SK-N-MC (cell line): ENCODE measurements around the gene CCDC60.

Experiments used
- EZH2 ChIP-seq: fragments of 200-600 bp; sonication (generic); IDR thresholded peaks from one replicate; pipeline ENCODE4 v1.6.1; 2017; ENCODE audit warnings: antibody characterized with exemption
- FOXP2 ChIP-seq: optimal IDR thresholded peaks from 2 replicates; pipeline ENCODE3; 2011; ENCODE audit warnings: mild to moderate bottlenecking, moderate library complexity; ENCODE audit not compliant: insufficient read depth; ENCODE audit errors: extremely low read length, control extremely low read depth
- POLR2AphosphoS5 ChIP-seq: IDR thresholded peaks from 2 replicates; pipeline ENCODE4 v1.6.1; 2012; ENCODE audit warnings: mild to moderate bottlenecking, low read depth, low read length, borderline replicate concordance

GRCh38 chr12:119308708-119309456 lies 25.6 kb upstream of the CCDC60 start:
- no peak for TF ChIP-seq EZH2
- no peak for TF ChIP-seq POLR2AphosphoS5
- TF ChIP-seq FOXP2: no peak
